HCT116 (cell line): ENCODE results near the gene ARL2.

Experiments used
- CBX3 ChIP-seq: IDR thresholded peaks from 2 replicates; pipeline ENCODE4 v1.6.1; 2012; ENCODE audit warnings: low read depth
- EGR1 ChIP-seq: IDR thresholded peaks from 2 replicates; pipeline ENCODE4 v1.6.1; 2012; ENCODE audit warnings: low read depth
- ELF1 ChIP-seq: IDR thresholded peaks from 2 replicates; pipeline ENCODE4 v1.6.1; 2012; ENCODE audit warnings: low read depth, borderline replicate concordance
- EZH2 ChIP-seq: fragments of 200-600 bp; sonication (generic); IDR thresholded peaks from 2 replicates; pipeline ENCODE4 v1.6.1; 2017; ENCODE audit warnings: antibody characterized with exemption, mixed run types
- POLR2AphosphoS5 ChIP-seq: IDR thresholded peaks from 2 replicates; pipeline ENCODE4 v1.6.1; 2011; ENCODE audit warnings: mild to moderate bottlenecking, low read depth, low read length, moderate library complexity
- RAD21 ChIP-seq: IDR thresholded peaks from 2 replicates; pipeline ENCODE4 v1.6.1; 2012; ENCODE audit warnings: low read depth, mild to moderate bottlenecking
- SIN3A ChIP-seq: IDR thresholded peaks from 2 replicates; pipeline ENCODE4 v1.6.1; 2012; ENCODE audit warnings: low read depth
- TCF7L2 ChIP-seq: IDR thresholded peaks from 2 replicates; pipeline ENCODE4 v1.7.0; 2011; ENCODE audit warnings: borderline replicate concordance, inconsistent platforms; ENCODE audit not compliant: insufficient read depth, insufficient read length; ENCODE audit errors: extremely low read depth
- ZNF274 ChIP-seq: fragments of 200-500 bp; sonication (Bioruptor generic); IDR thresholded peaks from 2 replicates; pipeline ENCODE4 v1.6.1; 2014; ENCODE audit warnings: mild to moderate bottlenecking, low read depth, low read length, inconsistent platforms
- TF ChIP-seq, protein P1 (sequence below), 3 experiments: fragments of 200-600 bp in 1 of 3; sonication (generic) in 1 of 3; IDR thresholded peaks in 2 of 3; conservative IDR thresholded peaks in 1 of 3; 2 replicates each; pipeline ENCODE4 v1.5.1; 2012 to 2017; ENCODE audit warnings: low read depth in 2 of 3, low read length in 2 of 3, antibody characterized with exemption in 1 of 3, borderline replicate concordance in 1 of 3, control low read depth in 1 of 3, mild to moderate bottlenecking in 1 of 3, mixed read lengths in 1 of 3, mixed run types in 1 of 3, moderate library complexity in 1 of 3; ENCODE audit not compliant: insufficient read depth in 1 of 3
- TF ChIP-seq, protein P2 (sequence below): IDR thresholded peaks from 2 replicates; pipeline ENCODE4 v1.6.1; 2012; ENCODE audit warnings: low read depth

GRCh38 chr11:65034423-65034822 lies 20.5 kb downstream of the ARL2 start:
- TF ChIP-seq ZNF274 (no peak), ELF1 (no peak), CBX3 (no peak), TCF7L2 (no peak), SIN3A (no peak), POLR2AphosphoS5 (no peak), EZH2 (no peak), EGR1 (no peak), RAD21 (no peak)
- TF ChIP-seq, protein P1, sequence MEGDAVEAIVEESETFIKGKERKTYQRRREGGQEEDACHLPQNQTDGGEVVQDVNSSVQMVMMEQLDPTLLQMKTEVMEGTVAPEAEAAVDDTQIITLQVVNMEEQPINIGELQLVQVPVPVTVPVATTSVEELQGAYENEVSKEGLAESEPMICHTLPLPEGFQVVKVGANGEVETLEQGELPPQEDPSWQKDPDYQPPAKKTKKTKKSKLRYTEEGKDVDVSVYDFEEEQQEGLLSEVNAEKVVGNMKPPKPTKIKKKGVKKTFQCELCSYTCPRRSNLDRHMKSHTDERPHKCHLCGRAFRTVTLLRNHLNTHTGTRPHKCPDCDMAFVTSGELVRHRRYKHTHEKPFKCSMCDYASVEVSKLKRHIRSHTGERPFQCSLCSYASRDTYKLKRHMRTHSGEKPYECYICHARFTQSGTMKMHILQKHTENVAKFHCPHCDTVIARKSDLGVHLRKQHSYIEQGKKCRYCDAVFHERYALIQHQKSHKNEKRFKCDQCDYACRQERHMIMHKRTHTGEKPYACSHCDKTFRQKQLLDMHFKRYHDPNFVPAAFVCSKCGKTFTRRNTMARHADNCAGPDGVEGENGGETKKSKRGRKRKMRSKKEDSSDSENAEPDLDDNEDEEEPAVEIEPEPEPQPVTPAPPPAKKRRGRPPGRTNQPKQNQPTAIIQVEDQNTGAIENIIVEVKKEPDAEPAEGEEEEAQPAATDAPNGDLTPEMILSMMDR (IDR thresholded peaks at IDR 0.05 in 2 of 3, conservative IDR thresholded peaks at IDR 0.05 in 1 of 3; ENCODE audit: borderline replicate concordance in 1 of 3, insufficient read depth in 1 of 3, low read depth in 2 of 3, low read length in 2 of 3) = no peak
- TF ChIP-seq, protein P2, sequence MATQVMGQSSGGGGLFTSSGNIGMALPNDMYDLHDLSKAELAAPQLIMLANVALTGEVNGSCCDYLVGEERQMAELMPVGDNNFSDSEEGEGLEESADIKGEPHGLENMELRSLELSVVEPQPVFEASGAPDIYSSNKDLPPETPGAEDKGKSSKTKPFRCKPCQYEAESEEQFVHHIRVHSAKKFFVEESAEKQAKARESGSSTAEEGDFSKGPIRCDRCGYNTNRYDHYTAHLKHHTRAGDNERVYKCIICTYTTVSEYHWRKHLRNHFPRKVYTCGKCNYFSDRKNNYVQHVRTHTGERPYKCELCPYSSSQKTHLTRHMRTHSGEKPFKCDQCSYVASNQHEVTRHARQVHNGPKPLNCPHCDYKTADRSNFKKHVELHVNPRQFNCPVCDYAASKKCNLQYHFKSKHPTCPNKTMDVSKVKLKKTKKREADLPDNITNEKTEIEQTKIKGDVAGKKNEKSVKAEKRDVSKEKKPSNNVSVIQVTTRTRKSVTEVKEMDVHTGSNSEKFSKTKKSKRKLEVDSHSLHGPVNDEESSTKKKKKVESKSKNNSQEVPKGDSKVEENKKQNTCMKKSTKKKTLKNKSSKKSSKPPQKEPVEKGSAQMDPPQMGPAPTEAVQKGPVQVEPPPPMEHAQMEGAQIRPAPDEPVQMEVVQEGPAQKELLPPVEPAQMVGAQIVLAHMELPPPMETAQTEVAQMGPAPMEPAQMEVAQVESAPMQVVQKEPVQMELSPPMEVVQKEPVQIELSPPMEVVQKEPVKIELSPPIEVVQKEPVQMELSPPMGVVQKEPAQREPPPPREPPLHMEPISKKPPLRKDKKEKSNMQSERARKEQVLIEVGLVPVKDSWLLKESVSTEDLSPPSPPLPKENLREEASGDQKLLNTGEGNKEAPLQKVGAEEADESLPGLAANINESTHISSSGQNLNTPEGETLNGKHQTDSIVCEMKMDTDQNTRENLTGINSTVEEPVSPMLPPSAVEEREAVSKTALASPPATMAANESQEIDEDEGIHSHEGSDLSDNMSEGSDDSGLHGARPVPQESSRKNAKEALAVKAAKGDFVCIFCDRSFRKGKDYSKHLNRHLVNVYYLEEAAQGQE = no peak
